Measurements from ENCODE around the gene MVB12B. TPM values are rescaled to one million over a fixed set of nuclear protein-coding genes. Genes with fewer than 3 reads are reported as not detected.

MVB12B gene
- total and polyA plus RNA-seq, 4 experiments from 2014 or later, result 0.30 to 6.5 (median 4.9) TPM

- Histone ChIP-seq H3K36me3 (ENCODE audit: insufficient read depth, low read length) (no peaks in the 10 kb centered on the region), H3K9me3 (ENCODE audit: control insufficient read depth in 1 of 2, low read length in 2 of 2) (no peaks in the 10 kb centered on the region), H3K4me3 (ENCODE audit: low read length in 2 of 2) (no peak overlapping the region), H3K27ac (ENCODE audit: low read depth, low read length) (no peak overlapping the region), H3K27me3 (ENCODE audit: insufficient read depth, low read length) (no peaks in the 10 kb centered on the region), H3K4me1 (ENCODE audit: insufficient read depth, low read length) (no peaks in the 10 kb centered on the region)
- intact Hi-C loops (cut with micrococcal nuclease), result no loop called here
- H3K4me3 Mint-ChIP-seq, result no peak overlapping the region
- H3K27me3 Mint-ChIP-seq, result no peaks in the 10 kb centered on the region
- peak overlapping the region in 1 of 7 donors; percentile 8 for H3K27ac Mint-ChIP-seq
- H3K9me3 Mint-ChIP-seq, result no peaks in the 10 kb centered on the region
- ChIA-PET CTCF (ENCODE audit: partially characterized antibody) (interaction anchor here (1.6 to 4.2 kb wide), 3 partner anchors 40 to 52 kb away, joined by 4 to 23 read pairs (median 5); no protein-coding TSS in a partner anchor), POLR2A (ENCODE audit: partially characterized antibody) (no interaction called here)
- no peak for DNase-seq
- H3K36me3 Mint-ChIP-seq, result peaks cover 0 to 1% of the 10 kb centered on the region in 2 donors
- H3K4me1 Mint-ChIP-seq, result peaks cover 3 to 11% (median 9%) of the 10 kb centered on the region in 4 donors
These were observed 124.8 kb downstream of the MVB12B start for GRCh38 chr9:126451316-126451885.

- no peaks in the 10 kb centered on the region for H3K9me3 ChIP-seq (ENCODE audit: control insufficient read depth in 1 of 2, low read length in 2 of 2)
- Mint-ChIP-seq H3K27ac (no peak overlapping the region), H3K4me3 (no peak overlapping the region), H3K36me3 (peaks cover 0 to 1% of the 10 kb centered on the region in 2 donors), H3K27me3 (no peaks in the 10 kb centered on the region), H3K9me3 (no peaks in the 10 kb centered on the region), H3K4me1 (peaks cover 3 to 11% (median 9%) of the 10 kb centered on the region in 4 donors)
- DNase-seq, result no peak
- H3K36me3 ChIP-seq (ENCODE audit: insufficient read depth, low read length), result no peaks in the 10 kb centered on the region
- intact Hi-C loops (cut with micrococcal nuclease), result no loop called here
- CTCF ChIA-PET (ENCODE audit: partially characterized antibody), result interaction anchor here (1.2 to 4.2 kb wide), 2 partner anchors 21 to 40 kb away, joined by 3 to 23 read pairs; no protein-coding TSS in a partner anchor
- H3K27me3 ChIP-seq (ENCODE audit: insufficient read depth, low read length), result no peaks in the 10 kb centered on the region
- no peaks in the 10 kb centered on the region for H3K4me1 ChIP-seq (ENCODE audit: insufficient read depth, low read length)
- no peak overlapping the region for H3K4me3 ChIP-seq (ENCODE audit: low read length in 2 of 2)
- POLR2A ChIA-PET (ENCODE audit: partially characterized antibody), result no interaction called here
- no peak overlapping the region for H3K27ac ChIP-seq (ENCODE audit: low read depth, low read length)
These were observed 125.5 kb downstream of the MVB12B start for GRCh38 chr9:126452106-126452505.

- H3K36me3 ChIP-seq (ENCODE audit: insufficient read depth, low read length), result no peaks in the 10 kb centered on the region
- Mint-ChIP-seq H3K4me3 (no peak overlapping the region), H3K36me3 (peaks cover 0 to 1% of the 10 kb centered on the region in 2 donors), H3K4me1 (peaks cover 3 to 9% (median 7%) of the 10 kb centered on the region in 4 donors), H3K27me3 (no peaks in the 10 kb centered on the region), H3K27ac (peak overlapping the region in 3 of 7 donors; percentile 0 to 58 (median 51)), H3K9me3 (no peaks in the 10 kb centered on the region)
- no peak overlapping the region for H3K4me3 ChIP-seq (ENCODE audit: low read length in 2 of 2)
- H3K27me3 ChIP-seq (ENCODE audit: insufficient read depth, low read length), result no peaks in the 10 kb centered on the region
- DNase-seq, result no peak
- H3K27ac ChIP-seq (ENCODE audit: low read depth, low read length), result no peak overlapping the region
- POLR2A ChIA-PET (ENCODE audit: partially characterized antibody), result no interaction called here
- intact Hi-C loops (cut with micrococcal nuclease), result no loop called here
- no peaks in the 10 kb centered on the region for H3K9me3 ChIP-seq (ENCODE audit: control insufficient read depth in 1 of 2, low read length in 2 of 2)
- CTCF ChIA-PET (ENCODE audit: partially characterized antibody), result interaction anchor here (1.2 to 4.2 kb wide), 2 partner anchors 19 to 38 kb away, joined by 3 to 23 read pairs; no protein-coding TSS in a partner anchor
- no peaks in the 10 kb centered on the region for H3K4me1 ChIP-seq (ENCODE audit: insufficient read depth, low read length)
These were observed 126.7 kb downstream of the MVB12B start for GRCh38 chr9:126453156-126453963.

DNA sequence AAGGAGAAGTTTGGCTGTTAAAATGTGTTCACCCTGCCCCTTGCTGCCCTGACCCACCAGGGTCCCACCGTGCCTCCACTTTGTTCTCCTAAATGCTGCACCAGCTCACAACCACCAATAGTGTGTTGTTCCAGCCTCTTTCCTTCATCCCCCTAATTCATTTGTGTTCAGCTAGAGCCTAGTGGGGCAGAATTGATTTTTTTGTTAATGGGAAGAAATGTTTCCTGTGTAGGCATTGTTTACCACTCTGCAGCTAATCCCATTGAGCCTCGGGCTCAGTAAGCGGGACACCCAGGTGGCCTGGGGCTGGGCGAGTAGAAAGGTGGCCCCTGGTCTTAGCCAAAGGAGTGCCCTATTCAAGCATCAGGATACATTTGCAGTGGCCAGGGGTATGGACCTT, 127.6 kb downstream of the MVB12B start:
- Mint-ChIP-seq H3K4me1 (peaks cover 3 to 9% (median 7%) of the 10 kb centered on the region in 4 donors), H3K27me3 (no peaks in the 10 kb centered on the region), H3K9me3 (no peaks in the 10 kb centered on the region), H3K4me3 (no peak overlapping the region), H3K27ac (peak overlapping the region in 1 of 7 donors; percentile 43), H3K36me3 (peaks cover 1 to 3% of the 10 kb centered on the region in 2 donors)
- DNase-seq, result no peak
- Histone ChIP-seq H3K27ac (ENCODE audit: low read depth, low read length) (no peak overlapping the region), H3K36me3 (ENCODE audit: insufficient read depth, low read length) (no peaks in the 10 kb centered on the region), H3K27me3 (ENCODE audit: insufficient read depth, low read length) (no peaks in the 10 kb centered on the region), H3K9me3 (ENCODE audit: control insufficient read depth in 1 of 2, low read length in 2 of 2) (no peaks in the 10 kb centered on the region), H3K4me3 (ENCODE audit: low read length in 2 of 2) (no peak overlapping the region), H3K4me1 (ENCODE audit: insufficient read depth, low read length) (no peaks in the 10 kb centered on the region)
- ChIA-PET CTCF (ENCODE audit: partially characterized antibody) (no interaction called here), POLR2A (ENCODE audit: partially characterized antibody) (no interaction called here)
- intact Hi-C loops (cut with micrococcal nuclease), result no loop called here

GRCh38 chr9:126454795-126455194, 128.2 kb downstream of the MVB12B start:
- Histone ChIP-seq H3K4me3 (ENCODE audit: low read length in 2 of 2) (no peak overlapping the region), H3K27ac (ENCODE audit: low read depth, low read length) (no peak overlapping the region), H3K36me3 (ENCODE audit: insufficient read depth, low read length) (no peaks in the 10 kb centered on the region), H3K9me3 (ENCODE audit: control insufficient read depth in 1 of 2, low read length in 2 of 2) (no peaks in the 10 kb centered on the region), H3K4me1 (ENCODE audit: insufficient read depth, low read length) (no peaks in the 10 kb centered on the region), H3K27me3 (ENCODE audit: insufficient read depth, low read length) (no peaks in the 10 kb centered on the region)
- ChIA-PET POLR2A (ENCODE audit: partially characterized antibody) (no interaction called here), CTCF (ENCODE audit: partially characterized antibody) (no interaction called here)
- H3K27me3 Mint-ChIP-seq, result no peaks in the 10 kb centered on the region
- H3K4me1 Mint-ChIP-seq, result peaks cover 3 to 9% (median 7%) of the 10 kb centered on the region in 4 donors
- peaks cover 1 to 3% of the 10 kb centered on the region in 2 donors for H3K36me3 Mint-ChIP-seq
- H3K4me3 Mint-ChIP-seq, result no peak overlapping the region
- no peak for DNase-seq
- intact Hi-C loops (cut with micrococcal nuclease), result no loop called here
- H3K9me3 Mint-ChIP-seq, result no peaks in the 10 kb centered on the region
- no peak overlapping the region for H3K27ac Mint-ChIP-seq

GRCh38 chr9:126456441-126457174, 130.0 kb downstream of the MVB12B start:
- DNase-seq, result no peak
- H3K9me3 ChIP-seq (ENCODE audit: control insufficient read depth in 1 of 2, low read length in 2 of 2), result no peaks in the 10 kb centered on the region
- no peak overlapping the region for H3K4me3 ChIP-seq (ENCODE audit: low read length in 2 of 2)
- Mint-ChIP-seq H3K4me1 (peaks cover 3 to 9% (median 7%) of the 10 kb centered on the region in 4 donors), H3K27me3 (no peaks in the 10 kb centered on the region), H3K36me3 (peaks cover 1 to 3% of the 10 kb centered on the region in 2 donors), H3K27ac (peak overlapping the region in 2 of 7 donors; percentile 29 to 69), H3K9me3 (no peaks in the 10 kb centered on the region), H3K4me3 (no peak overlapping the region)
- CTCF ChIA-PET (ENCODE audit: partially characterized antibody), result interaction anchor here (0.7 to 1.0 kb wide), 3 partner anchors 12 to 129 kb away, joined by 3 to 4 read pairs (median 3); no protein-coding TSS in a partner anchor
- H3K27me3 ChIP-seq (ENCODE audit: insufficient read depth, low read length), result no peaks in the 10 kb centered on the region
- no peaks in the 10 kb centered on the region for H3K4me1 ChIP-seq (ENCODE audit: insufficient read depth, low read length)
- POLR2A ChIA-PET (ENCODE audit: partially characterized antibody), result no interaction called here
- H3K27ac ChIP-seq (ENCODE audit: low read depth, low read length), result no peak overlapping the region
- intact Hi-C loops (cut with micrococcal nuclease), result no loop called here
- H3K36me3 ChIP-seq (ENCODE audit: insufficient read depth, low read length), result no peaks in the 10 kb centered on the region

DNA sequence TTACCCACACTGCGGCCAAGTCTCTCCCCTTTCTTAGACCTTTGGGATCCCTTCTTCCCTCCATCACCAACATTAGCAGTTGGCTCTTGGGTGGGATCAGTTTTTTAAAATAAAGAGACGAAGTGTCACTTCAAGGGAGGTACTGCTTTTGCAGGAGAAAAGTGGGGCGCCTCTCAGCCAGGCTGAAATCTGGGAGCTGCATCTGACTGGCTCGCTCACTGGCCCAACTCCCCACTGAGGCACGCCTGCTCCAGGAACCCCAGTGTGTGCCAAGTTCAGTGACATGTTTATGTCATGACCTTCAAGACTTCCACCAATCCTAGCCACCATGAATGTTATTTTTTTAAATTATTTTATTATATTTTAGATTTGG, 130.5 kb downstream of the MVB12B start:
- Mint-ChIP-seq H3K9me3 (no peaks in the 10 kb centered on the region), H3K27ac (peak overlapping the region in 1 of 7 donors; percentile 69), H3K4me3 (no peak overlapping the region), H3K4me1 (peaks cover 3 to 9% (median 7%) of the 10 kb centered on the region in 4 donors), H3K27me3 (no peaks in the 10 kb centered on the region), H3K36me3 (peaks cover 1 to 3% of the 10 kb centered on the region in 2 donors)
- intact Hi-C loops (cut with micrococcal nuclease), result no loop called here
- no peaks in the 10 kb centered on the region for H3K9me3 ChIP-seq (ENCODE audit: control insufficient read depth in 1 of 2, low read length in 2 of 2)
- POLR2A ChIA-PET (ENCODE audit: partially characterized antibody), result no interaction called here
- no peaks in the 10 kb centered on the region for H3K4me1 ChIP-seq (ENCODE audit: insufficient read depth, low read length)
- H3K36me3 ChIP-seq (ENCODE audit: insufficient read depth, low read length), result no peaks in the 10 kb centered on the region
- H3K27me3 ChIP-seq (ENCODE audit: insufficient read depth, low read length), result no peaks in the 10 kb centered on the region
- H3K4me3 ChIP-seq (ENCODE audit: low read length in 2 of 2), result no peak overlapping the region
- H3K27ac ChIP-seq (ENCODE audit: low read depth, low read length), result no peak overlapping the region
- no peak for DNase-seq
- CTCF ChIA-PET (ENCODE audit: partially characterized antibody), result interaction anchor here (1.0 kb wide), 1 partner anchor 13 kb away, joined by 4 read pairs; no protein-coding TSS in a partner anchor
